Tibial nerve (tissue), 4 donors: ENCODE measurements around the gene MCU. TPM values are rescaled to one million over a fixed set of nuclear protein-coding genes. Genes with fewer than 3 reads are reported as not detected.
A peak's percentile ranks its signal among the peaks of the same experiment; 100 is the strongest.

Experiments used
- DNase-seq, 2 donors: peaks; one replicate each; pipeline ENCODE4 v3.0.0-alpha.2; 2019; ENCODE audit warnings: low spot score in 2 of 2
- H3K27ac ChIP-seq, 4 donors: fragments of 200-600 bp; sonication (generic) in 3 of 4; one replicate each; pipeline ENCODE4 v1.5.1; 2017 to 2019; ENCODE audit warnings: mild to moderate bottlenecking in 1 of 4
- H3K27me3 ChIP-seq, 2 donors: fragments of 200-600 bp; sonication (generic) in 1 of 2; one replicate each; pipeline versions ENCODE4 v1.5.1 to v1.6.0; 2017 to 2019
- H3K36me3 ChIP-seq, 3 donors: fragments of 200-600 bp; sonication (generic); one replicate each; pipeline ENCODE4 v1.5.1; 2018 to 2019
- H3K4me1 ChIP-seq, 4 donors: fragments of 200-600 bp; sonication (generic) in 3 of 4; one replicate each; pipeline ENCODE4 v1.5.1; 2017 to 2019
- H3K4me3 ChIP-seq, 4 donors: fragments of 200-600 bp; sonication (generic) in 3 of 4; one replicate each; pipeline ENCODE4 v1.5.1; 2017 to 2019; ENCODE audit warnings: mild to moderate bottlenecking in 1 of 4, moderate library complexity in 1 of 4
- H3K9me3 ChIP-seq, 4 donors: fragments of 200-600 bp; sonication (generic) in 3 of 4; one replicate each; pipeline ENCODE4 v1.5.1; 2017 to 2019
- EP300 ChIP-seq, 2 donors: sonication (generic); formaldehyde crosslinking; IDR thresholded peaks; one replicate each; pipeline ENCODE4 v1.6.1; 2017; ENCODE audit warnings: antibody characterized with exemption in 2 of 2, mild to moderate bottlenecking in 1 of 2
- POLR2A ChIP-seq, 2 donors: fragments of 450-650 bp; IDR thresholded peaks; one replicate each; pipeline ENCODE4 v1.6.1; 2017; ENCODE audit warnings: antibody characterized with exemption in 2 of 2, mild to moderate bottlenecking in 2 of 2, moderate library complexity in 2 of 2
- WGBS, 2 donors: methylation state at CpG; one replicate each; pipeline ENCODE4 v1.1.5; 2018; 5-methylcytosine and 5-hydroxymethylcytosine counted together
- total RNA-seq, 4 donors: library from RNA; depleted of rRNA; stranded (reverse); fragments of >200 nt; gene quantifications; one replicate each; pipeline ENCODE4 v1.1.0, GENCODE V29; 2016
- TF ChIP-seq, protein P1 (sequence below), 5 experiments: fragments of 200-600 bp in 3 of 5; fragments of 450-650 bp in 2 of 5; sonication (generic) in 3 of 5; IDR thresholded peaks; one replicate each; pipeline ENCODE4 v1.5.1; 2016 to 2019; ENCODE audit warnings: antibody characterized with exemption in 5 of 5, mild to moderate bottlenecking in 3 of 5, moderate library complexity in 2 of 5

The MCU gene
- total RNA-seq, 4 donors from 2014 or later = 6.7 to 16.4 (median 14.2) TPM

DNA sequence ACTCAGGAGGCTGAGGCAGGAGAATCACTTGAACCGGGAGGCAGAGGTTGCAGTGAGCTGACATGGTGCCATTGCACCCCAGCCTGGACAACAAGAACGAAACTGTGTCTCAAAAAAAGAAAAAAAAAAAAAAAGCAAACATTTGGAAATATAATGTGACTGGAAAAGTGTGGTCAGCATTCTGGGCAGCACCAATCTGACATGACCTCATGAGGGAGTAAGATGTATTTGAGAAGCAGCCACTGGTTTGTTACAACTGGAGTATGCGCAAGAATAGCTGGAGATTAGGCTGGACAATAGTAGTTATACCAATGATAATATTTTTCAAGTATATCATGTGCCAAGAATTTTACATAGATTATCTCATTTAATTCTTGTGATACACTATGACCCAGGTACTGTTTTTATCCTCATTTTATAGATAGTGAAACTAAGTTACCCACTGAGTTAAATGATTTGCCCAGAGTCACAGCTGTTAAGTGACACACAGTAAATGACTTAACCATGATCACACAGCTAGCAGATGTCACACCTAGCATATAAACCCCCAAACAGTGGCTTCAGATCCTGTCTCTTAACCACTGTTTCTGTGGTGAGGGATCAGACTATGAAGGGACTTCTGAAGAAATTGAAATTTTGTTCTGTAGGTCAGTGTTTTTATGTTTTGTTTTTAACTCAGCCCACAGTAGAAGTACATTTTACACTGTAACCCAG is 11.1 kb downstream of the MCU start:
- no peak overlapping the region for H3K27ac ChIP-seq

DNA sequence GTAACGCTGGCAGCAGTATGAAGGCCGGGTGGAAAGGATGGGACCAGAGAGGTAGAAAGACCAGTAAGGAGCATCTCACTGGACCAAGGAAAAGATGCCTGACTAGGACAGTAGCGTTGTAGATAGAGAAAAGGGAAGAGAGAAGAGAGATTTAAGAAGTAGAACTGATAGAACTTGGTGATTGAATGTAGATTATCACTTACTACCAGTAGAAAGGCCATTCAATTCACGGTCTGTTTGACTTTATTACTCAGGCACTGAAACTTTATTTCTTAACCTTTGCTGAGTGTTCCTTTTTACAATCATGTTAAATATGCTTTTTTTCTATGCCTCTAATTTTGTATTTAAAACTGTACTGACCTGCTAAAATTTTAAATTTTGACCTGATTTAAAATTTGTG is 12.2 kb downstream of the MCU start:
- Histone ChIP-seq H3K4me3 (no peak overlapping the region), H3K9me3 (no peaks in the 10 kb centered on the region), H3K27me3 (no peaks in the 10 kb centered on the region), H3K4me1 (peaks cover 0 to 21% (median 6%) of the 10 kb centered on the region in 4 donors), H3K27ac (no peak overlapping the region), H3K36me3 (no peaks in the 10 kb centered on the region)
- WGBS, 2 donors = 90% methylated on average over 4 of the region's 4 CpGs
- no peak for TF ChIP-seq EP300 (IDR thresholded peaks at IDR 0.05)
- TF ChIP-seq, protein P1, sequence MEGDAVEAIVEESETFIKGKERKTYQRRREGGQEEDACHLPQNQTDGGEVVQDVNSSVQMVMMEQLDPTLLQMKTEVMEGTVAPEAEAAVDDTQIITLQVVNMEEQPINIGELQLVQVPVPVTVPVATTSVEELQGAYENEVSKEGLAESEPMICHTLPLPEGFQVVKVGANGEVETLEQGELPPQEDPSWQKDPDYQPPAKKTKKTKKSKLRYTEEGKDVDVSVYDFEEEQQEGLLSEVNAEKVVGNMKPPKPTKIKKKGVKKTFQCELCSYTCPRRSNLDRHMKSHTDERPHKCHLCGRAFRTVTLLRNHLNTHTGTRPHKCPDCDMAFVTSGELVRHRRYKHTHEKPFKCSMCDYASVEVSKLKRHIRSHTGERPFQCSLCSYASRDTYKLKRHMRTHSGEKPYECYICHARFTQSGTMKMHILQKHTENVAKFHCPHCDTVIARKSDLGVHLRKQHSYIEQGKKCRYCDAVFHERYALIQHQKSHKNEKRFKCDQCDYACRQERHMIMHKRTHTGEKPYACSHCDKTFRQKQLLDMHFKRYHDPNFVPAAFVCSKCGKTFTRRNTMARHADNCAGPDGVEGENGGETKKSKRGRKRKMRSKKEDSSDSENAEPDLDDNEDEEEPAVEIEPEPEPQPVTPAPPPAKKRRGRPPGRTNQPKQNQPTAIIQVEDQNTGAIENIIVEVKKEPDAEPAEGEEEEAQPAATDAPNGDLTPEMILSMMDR (IDR thresholded peaks at IDR 0.05) = no peak
- no peak for TF ChIP-seq POLR2A (IDR thresholded peaks at IDR 0.05)
- no peak for DNase-seq

More for the DNA sequence above, 11.1 kb downstream of the MCU start:
- Histone ChIP-seq H3K27me3 (no peaks in the 10 kb centered on the region), H3K9me3 (no peaks in the 10 kb centered on the region), H3K36me3 (no peaks in the 10 kb centered on the region), H3K4me1 (peaks cover 0 to 10% (median under 1%) of the 10 kb centered on the region in 4 donors), H3K4me3 (no peak overlapping the region)
- no peak for DNase-seq
- TF ChIP-seq, protein P1 (IDR thresholded peaks at IDR 0.05) = no peak
- 79 to 85% methylated on average over 3 of the region's 3 CpGs for WGBS, 2 donors

DNA sequence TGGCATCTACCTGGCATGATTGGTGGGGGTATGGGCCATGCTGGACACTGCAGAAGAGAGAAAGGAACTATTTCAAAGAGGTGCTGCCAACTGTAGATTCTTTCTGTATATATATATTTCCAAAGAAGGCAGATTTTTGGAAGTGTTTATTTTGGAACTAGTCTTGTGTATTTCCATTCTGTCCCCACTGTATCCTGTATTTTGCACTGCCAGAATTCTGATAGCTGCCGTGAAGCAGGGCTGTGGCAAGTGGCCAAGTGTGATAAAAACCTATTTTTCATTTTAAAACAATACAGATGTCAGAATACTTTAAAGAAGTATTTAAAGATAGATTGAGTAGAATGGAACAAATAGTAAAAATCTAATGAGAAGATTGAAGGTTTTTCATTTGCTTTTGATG is 17.1 kb downstream of the MCU start:
- no peaks in the 10 kb centered on the region for H3K36me3 ChIP-seq
- H3K27ac ChIP-seq = peak overlapping the region in 2 of 4 donors; percentile 15 to 25
- DNase-seq = no peak
- H3K9me3 ChIP-seq = no peaks in the 10 kb centered on the region
- H3K4me1 ChIP-seq = peaks cover 0 to 41% (median 8%) of the 10 kb centered on the region in 4 donors
- H3K4me3 ChIP-seq = no peak overlapping the region
- 3 to 25% methylated on average over 1 of the region's 1 CpG for WGBS, 2 donors
- H3K27me3 ChIP-seq = no peaks in the 10 kb centered on the region
- TF ChIP-seq POLR2A (IDR thresholded peaks at IDR 0.05) (no peak), EP300 (IDR thresholded peaks at IDR 0.05) (no peak)
- TF ChIP-seq, protein P1 (IDR thresholded peaks at IDR 0.05) = no peak

DNA sequence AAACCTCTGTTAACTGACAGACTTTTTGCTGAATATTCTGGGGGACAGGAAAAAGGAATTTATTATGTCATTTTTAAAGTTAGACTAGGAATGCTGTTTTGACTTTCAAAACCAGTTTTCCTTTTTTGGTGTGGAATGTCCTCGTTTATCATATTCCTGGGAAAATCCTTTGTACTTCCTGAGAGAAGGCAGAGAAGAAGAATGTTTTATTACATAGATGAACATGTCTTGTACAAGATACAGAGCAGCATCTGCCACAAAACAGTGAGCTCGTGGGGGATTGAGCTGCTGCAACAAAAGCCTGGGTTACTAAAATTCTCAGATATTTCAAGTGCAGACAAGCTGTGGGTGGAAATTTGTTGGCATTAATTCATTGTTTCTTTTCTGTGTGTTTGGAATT is 20.2 kb downstream of the MCU start:
- H3K27me3 ChIP-seq = no peaks in the 10 kb centered on the region
- WGBS, 2 donors = 24 to 32% methylated on average over 2 of the region's 2 CpGs
- H3K4me1 ChIP-seq = peaks cover 0 to 41% (median 8%) of the 10 kb centered on the region in 4 donors
- TF ChIP-seq, protein P1 (IDR thresholded peaks at IDR 0.05) = no peak
- TF ChIP-seq EP300 (IDR thresholded peaks at IDR 0.05) (no peak), POLR2A (IDR thresholded peaks at IDR 0.05) (no peak)
- H3K9me3 ChIP-seq = no peaks in the 10 kb centered on the region
- no peak for DNase-seq
- H3K27ac ChIP-seq = peak overlapping the region in 2 of 4 donors; percentile 14 to 27
- H3K36me3 ChIP-seq = peaks cover 0 to 20% (median 0%) of the 10 kb centered on the region in 3 donors
- H3K4me3 ChIP-seq = no peak overlapping the region

DNA sequence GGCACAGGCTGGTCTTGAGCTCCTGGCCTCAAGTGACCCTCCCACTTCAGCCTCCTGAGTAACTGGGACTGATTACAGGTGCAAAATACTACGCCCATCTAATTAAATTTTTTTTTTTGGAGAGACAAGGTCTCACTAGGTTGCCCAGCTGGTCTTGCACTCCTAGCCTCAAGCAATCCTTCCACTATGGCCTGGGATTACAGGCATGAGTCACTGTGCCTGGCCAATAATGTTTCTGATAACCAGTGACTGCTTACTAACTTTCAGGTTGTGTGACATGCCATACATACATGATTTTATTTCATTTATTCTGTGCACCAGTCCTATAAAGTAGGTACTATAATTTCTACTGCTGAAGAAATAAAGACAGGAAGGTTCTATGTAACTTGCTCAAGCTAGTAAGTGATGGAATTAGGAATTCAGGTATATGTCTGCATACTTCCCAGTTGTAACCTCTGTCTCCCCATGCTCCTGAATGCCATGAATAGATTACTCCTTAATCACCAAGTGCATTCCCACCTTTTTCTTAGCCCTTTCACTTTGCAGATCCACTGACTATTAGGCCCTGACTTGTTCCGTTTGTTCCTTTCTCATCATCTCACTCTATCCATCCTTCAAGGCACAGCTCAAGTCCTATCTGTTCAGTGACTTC is 28.1 kb downstream of the MCU start:
- Histone ChIP-seq H3K9me3 (no peaks in the 10 kb centered on the region), H3K4me1 (no peaks in the 10 kb centered on the region), H3K27ac (no peak overlapping the region), H3K27me3 (no peaks in the 10 kb centered on the region), H3K4me3 (no peak overlapping the region), H3K36me3 (peaks cover 0 to 17% (median 0%) of the 10 kb centered on the region in 3 donors)
- WGBS, 2 donors = 92 to 98% methylated on average over 2 of the region's 2 CpGs
- DNase-seq = no peak
- TF ChIP-seq, protein P1 (IDR thresholded peaks at IDR 0.05) = no peak
- no peak for TF ChIP-seq EP300 (IDR thresholded peaks at IDR 0.05)
- TF ChIP-seq POLR2A (IDR thresholded peaks at IDR 0.05) = no peak
